HEK293 (cell line): ENCODE data around the gene CS.

ENCODE experiments used
- CTCF ChIP-seq: fragments of 450-650 bp; formaldehyde crosslinking; IDR thresholded peaks from 2 replicates; pipeline ENCODE4 v1.5.1; 2016; ENCODE audit warnings: missing biosample characterization, missing genetic modification characterization
- TCF7L2 ChIP-seq: IDR thresholded peaks from 2 replicates; pipeline ENCODE4 v1.6.1; 2011; ENCODE audit warnings: low read depth, mild to moderate bottlenecking, inconsistent platforms, low read length, moderate library complexity, borderline replicate concordance
- ZBTB1 ChIP-seq: fragments of 450-650 bp; formaldehyde crosslinking; IDR thresholded peaks from 2 replicates; pipeline ENCODE4 v1.5.1; 2016; ENCODE audit warnings: missing biosample characterization, missing genetic modification characterization
- ZBTB7A ChIP-seq: fragments of 450-650 bp; formaldehyde crosslinking; IDR thresholded peaks from 2 replicates; pipeline ENCODE4 v1.5.1; 2016; ENCODE audit warnings: low read depth, missing biosample characterization, missing genetic modification characterization
- ZNF184 ChIP-seq: fragments of 450-650 bp; IDR thresholded peaks from 2 replicates; pipeline ENCODE4 v1.5.1; 2018; ENCODE audit warnings: missing biosample characterization, mild to moderate bottlenecking, missing genetic modification characterization
- ZNF335 ChIP-seq: fragments of 450-650 bp; formaldehyde crosslinking; conservative IDR thresholded peaks from 2 replicates; pipeline ENCODE4 v1.5.1; 2016; ENCODE audit warnings: missing biosample characterization, missing genetic modification characterization

GRCh38 chr12:56338308-56339157 is 38.4 kb upstream of the CS start, which contains the start of gene IL23A:
- TF ChIP-seq CTCF (tag by site-specific recombination) (no peak), ZBTB7A (tag by site-specific recombination) (no peak), ZNF335 (tag by site-specific recombination) (no peak), ZNF184 (tag by site-specific recombination) (no peak), TCF7L2 (no peak), ZBTB1 (tag by site-specific recombination) (no peak)
